Measurements from ENCODE around the gene ERN1. TPM values are rescaled to one million over a fixed set of nuclear protein-coding genes. Genes with fewer than 3 reads are reported as not detected.

Gene ERN1
- total RNA-seq, 1 experiment from 2014 or later, result 6.5 TPM

DNA sequence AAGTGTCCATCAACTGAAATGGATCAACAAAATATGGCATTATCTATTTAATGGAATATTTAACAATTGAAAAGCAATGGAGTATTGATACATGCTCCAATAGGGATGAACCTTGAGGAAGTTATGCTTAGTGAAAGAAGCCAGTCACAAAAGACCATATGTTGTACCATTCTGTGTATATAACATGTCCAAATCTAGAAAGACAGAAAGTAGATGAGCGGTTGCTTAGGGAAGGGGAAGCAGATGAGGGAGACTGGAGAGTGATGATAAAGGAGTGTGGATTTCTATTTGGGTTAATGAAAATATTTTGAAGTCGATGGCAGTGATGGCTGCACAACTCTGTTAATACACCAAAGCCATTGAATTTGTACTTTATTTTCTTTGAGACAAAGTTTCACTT lies 8.5 kb upstream of the ERN1 start (continued):
- TF ChIP-seq, protein P1, sequence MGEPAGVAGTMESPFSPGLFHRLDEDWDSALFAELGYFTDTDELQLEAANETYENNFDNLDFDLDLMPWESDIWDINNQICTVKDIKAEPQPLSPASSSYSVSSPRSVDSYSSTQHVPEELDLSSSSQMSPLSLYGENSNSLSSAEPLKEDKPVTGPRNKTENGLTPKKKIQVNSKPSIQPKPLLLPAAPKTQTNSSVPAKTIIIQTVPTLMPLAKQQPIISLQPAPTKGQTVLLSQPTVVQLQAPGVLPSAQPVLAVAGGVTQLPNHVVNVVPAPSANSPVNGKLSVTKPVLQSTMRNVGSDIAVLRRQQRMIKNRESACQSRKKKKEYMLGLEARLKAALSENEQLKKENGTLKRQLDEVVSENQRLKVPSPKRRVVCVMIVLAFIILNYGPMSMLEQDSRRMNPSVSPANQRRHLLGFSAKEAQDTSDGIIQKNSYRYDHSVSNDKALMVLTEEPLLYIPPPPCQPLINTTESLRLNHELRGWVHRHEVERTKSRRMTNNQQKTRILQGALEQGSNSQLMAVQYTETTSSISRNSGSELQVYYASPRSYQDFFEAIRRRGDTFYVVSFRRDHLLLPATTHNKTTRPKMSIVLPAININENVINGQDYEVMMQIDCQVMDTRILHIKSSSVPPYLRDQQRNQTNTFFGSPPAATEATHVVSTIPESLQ (CRISPR knock-in tag; IDR thresholded peaks at IDR 0.05), result no peak
- TF ChIP-seq NR2C2 (CRISPR knock-in tag; IDR thresholded peaks at IDR 0.05) (no peak), KAT7 (CRISPR knock-in tag; IDR thresholded peaks at IDR 0.05; ENCODE audit: borderline replicate concordance) (no peak), HMGA2 (CRISPR knock-in tag; IDR thresholded peaks at IDR 0.05) (no peak), OVOL2 (CRISPR knock-in tag; IDR thresholded peaks at IDR 0.05; ENCODE audit: borderline replicate concordance) (no peak), ZNF423 (CRISPR knock-in tag; IDR thresholded peaks at IDR 0.05) (no peak)
- TF ChIP-seq, protein P2, sequence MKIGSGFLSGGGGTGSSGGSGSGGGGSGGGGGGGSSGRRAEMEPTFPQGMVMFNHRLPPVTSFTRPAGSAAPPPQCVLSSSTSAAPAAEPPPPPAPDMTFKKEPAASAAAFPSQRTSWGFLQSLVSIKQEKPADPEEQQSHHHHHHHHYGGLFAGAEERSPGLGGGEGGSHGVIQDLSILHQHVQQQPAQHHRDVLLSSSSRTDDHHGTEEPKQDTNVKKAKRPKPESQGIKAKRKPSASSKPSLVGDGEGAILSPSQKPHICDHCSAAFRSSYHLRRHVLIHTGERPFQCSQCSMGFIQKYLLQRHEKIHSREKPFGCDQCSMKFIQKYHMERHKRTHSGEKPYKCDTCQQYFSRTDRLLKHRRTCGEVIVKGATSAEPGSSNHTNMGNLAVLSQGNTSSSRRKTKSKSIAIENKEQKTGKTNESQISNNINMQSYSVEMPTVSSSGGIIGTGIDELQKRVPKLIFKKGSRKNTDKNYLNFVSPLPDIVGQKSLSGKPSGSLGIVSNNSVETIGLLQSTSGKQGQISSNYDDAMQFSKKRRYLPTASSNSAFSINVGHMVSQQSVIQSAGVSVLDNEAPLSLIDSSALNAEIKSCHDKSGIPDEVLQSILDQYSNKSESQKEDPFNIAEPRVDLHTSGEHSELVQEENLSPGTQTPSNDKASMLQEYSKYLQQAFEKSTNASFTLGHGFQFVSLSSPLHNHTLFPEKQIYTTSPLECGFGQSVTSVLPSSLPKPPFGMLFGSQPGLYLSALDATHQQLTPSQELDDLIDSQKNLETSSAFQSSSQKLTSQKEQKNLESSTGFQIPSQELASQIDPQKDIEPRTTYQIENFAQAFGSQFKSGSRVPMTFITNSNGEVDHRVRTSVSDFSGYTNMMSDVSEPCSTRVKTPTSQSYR (CRISPR knock-in tag; IDR thresholded peaks at IDR 0.05), result no peak
- TF ChIP-seq, protein P3, sequence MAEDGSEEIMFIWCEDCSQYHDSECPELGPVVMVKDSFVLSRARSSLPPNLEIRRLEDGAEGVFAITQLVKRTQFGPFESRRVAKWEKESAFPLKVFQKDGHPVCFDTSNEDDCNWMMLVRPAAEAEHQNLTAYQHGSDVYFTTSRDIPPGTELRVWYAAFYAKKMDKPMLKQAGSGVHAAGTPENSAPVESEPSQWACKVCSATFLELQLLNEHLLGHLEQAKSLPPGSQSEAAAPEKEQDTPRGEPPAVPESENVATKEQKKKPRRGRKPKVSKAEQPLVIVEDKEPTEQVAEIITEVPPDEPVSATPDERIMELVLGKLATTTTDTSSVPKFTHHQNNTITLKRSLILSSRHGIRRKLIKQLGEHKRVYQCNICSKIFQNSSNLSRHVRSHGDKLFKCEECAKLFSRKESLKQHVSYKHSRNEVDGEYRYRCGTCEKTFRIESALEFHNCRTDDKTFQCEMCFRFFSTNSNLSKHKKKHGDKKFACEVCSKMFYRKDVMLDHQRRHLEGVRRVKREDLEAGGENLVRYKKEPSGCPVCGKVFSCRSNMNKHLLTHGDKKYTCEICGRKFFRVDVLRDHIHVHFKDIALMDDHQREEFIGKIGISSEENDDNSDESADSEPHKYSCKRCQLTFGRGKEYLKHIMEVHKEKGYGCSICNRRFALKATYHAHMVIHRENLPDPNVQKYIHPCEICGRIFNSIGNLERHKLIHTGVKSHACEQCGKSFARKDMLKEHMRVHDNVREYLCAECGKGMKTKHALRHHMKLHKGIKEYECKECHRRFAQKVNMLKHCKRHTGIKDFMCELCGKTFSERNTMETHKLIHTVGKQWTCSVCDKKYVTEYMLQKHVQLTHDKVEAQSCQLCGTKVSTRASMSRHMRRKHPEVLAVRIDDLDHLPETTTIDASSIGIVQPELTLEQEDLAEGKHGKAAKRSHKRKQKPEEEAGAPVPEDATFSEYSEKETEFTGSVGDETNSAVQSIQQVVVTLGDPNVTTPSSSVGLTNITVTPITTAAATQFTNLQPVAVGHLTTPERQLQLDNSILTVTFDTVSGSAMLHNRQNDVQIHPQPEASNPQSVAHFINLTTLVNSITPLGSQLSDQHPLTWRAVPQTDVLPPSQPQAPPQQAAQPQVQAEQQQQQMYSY (CRISPR knock-in tag; IDR thresholded peaks at IDR 0.05), result no peak
- TF ChIP-seq, protein P4, sequence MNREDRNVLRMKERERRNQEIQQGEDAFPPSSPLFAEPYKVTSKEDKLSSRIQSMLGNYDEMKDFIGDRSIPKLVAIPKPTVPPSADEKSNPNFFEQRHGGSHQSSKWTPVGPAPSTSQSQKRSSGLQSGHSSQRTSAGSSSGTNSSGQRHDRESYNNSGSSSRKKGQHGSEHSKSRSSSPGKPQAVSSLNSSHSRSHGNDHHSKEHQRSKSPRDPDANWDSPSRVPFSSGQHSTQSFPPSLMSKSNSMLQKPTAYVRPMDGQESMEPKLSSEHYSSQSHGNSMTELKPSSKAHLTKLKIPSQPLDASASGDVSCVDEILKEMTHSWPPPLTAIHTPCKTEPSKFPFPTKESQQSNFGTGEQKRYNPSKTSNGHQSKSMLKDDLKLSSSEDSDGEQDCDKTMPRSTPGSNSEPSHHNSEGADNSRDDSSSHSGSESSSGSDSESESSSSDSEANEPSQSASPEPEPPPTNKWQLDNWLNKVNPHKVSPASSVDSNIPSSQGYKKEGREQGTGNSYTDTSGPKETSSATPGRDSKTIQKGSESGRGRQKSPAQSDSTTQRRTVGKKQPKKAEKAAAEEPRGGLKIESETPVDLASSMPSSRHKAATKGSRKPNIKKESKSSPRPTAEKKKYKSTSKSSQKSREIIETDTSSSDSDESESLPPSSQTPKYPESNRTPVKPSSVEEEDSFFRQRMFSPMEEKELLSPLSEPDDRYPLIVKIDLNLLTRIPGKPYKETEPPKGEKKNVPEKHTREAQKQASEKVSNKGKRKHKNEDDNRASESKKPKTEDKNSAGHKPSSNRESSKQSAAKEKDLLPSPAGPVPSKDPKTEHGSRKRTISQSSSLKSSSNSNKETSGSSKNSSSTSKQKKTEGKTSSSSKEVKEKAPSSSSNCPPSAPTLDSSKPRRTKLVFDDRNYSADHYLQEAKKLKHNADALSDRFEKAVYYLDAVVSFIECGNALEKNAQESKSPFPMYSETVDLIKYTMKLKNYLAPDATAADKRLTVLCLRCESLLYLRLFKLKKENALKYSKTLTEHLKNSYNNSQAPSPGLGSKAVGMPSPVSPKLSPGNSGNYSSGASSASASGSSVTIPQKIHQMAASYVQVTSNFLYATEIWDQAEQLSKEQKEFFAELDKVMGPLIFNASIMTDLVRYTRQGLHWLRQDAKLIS (CRISPR knock-in tag; IDR thresholded peaks at IDR 0.05; ENCODE audit: borderline replicate concordance), result no peak

DNA sequence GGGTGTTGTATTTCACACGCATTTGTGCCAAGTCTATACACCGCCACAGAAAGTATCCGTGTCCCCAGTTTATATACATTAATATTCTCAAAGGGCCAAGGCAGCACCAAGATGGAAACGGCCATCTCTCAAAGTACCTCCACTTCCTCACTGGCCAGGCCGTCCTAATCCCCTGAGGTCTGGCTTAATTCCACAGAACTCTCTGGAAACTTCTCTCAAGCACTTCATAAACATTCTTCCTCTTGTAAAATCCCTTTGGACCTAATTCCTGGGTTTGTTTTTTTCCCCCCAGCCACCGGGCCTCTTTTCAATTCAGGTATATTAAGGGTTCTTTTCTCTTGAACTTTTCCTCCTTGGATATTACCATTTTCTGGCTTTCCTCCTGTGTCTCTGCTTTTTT lies 5.1 kb upstream of the ERN1 start:
- DNase-seq (ENCODE audit: low spot score) (no peak), ATAC-seq (no peak)
- no peak for TF ChIP-seq NR2C2 (CRISPR knock-in tag; IDR thresholded peaks at IDR 0.05)
- no peak for TF ChIP-seq FOXJ3 (CRISPR knock-in tag; IDR thresholded peaks at IDR 0.05; ENCODE audit: borderline replicate concordance)
- no peak for TF ChIP-seq MXD4 (CRISPR knock-in tag; IDR thresholded peaks at IDR 0.05; ENCODE audit: borderline replicate concordance)
- no peak for TF ChIP-seq ZNF219 (CRISPR knock-in tag; IDR thresholded peaks at IDR 0.05; ENCODE audit: borderline replicate concordance)
- TF ChIP-seq, protein P5, sequence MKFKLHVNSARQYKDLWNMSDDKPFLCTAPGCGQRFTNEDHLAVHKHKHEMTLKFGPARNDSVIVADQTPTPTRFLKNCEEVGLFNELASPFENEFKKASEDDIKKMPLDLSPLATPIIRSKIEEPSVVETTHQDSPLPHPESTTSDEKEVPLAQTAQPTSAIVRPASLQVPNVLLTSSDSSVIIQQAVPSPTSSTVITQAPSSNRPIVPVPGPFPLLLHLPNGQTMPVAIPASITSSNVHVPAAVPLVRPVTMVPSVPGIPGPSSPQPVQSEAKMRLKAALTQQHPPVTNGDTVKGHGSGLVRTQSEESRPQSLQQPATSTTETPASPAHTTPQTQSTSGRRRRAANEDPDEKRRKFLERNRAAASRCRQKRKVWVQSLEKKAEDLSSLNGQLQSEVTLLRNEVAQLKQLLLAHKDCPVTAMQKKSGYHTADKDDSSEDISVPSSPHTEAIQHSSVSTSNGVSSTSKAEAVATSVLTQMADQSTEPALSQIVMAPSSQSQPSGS (CRISPR knock-in tag; IDR thresholded peaks at IDR 0.05; ENCODE audit: borderline replicate concordance, low read depth), result no peak
- ChIA-PET CTCF (interaction anchor here (1.8 to 7.9 kb wide), 3 partner anchors 72 to 216 kb away, joined by 47 to 380 read pairs (median 364); partner anchors contain the start of gene GH1), POLR2A (no interaction called here)
- no peak overlapping the region for H3K4me3 Mint-ChIP-seq
- H3K27ac Mint-ChIP-seq, result no peak overlapping the region
- peaks cover 5% of the 10 kb centered on the region for H3K4me1 Mint-ChIP-seq
- H3K9me3 Mint-ChIP-seq, result no peaks in the 10 kb centered on the region
- no peaks in the 10 kb centered on the region for H3K36me3 Mint-ChIP-seq
- H3K27me3 Mint-ChIP-seq (ENCODE audit: low read depth), result peaks cover 24% of the 10 kb centered on the region

Data from WTC11 (cell line).